LoVo (cell line): Measurements from ENCODE around the gene DNM1.

Experiments
- DNase-seq: peaks from one replicate; pipeline ENCODE4 v3.0.0-alpha.2; 2016; ENCODE audit warnings: low spot score

Gene DNM1

GRCh38 chr9:128203024-128203706 is at the start of gene DNM1:
TSS of gene DNM1 (plus strand) at chr9:128203379. CDS start at chr9:128203471, 92 bp downstream.
- peak; percentile 81 for DNase-seq

GRCh38 chr9:128153947-128154695 is 49.1 kb upstream of the DNM1 start:
- DNase-seq: no peak

- no peak for DNase-seq
Observed at GRCh38 chr9:128155736-128156500, 47.3 kb upstream of the DNM1 start.

DNA sequence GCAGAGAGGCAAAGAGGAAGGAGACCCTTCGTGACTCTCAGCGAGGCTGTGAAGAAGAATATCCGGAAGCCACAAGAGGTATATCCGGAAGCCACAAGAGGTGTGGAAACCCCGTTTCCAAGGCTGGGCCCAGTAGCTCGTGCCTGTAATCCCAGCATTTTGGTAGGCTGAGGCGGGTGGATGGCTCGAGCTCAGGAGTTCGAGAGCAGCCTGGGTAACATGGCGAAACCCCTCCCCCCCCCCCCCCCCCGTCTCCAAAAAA is 43.7 kb upstream of the DNM1 start:
- DNase-seq: peak; percentile 50

DNA sequence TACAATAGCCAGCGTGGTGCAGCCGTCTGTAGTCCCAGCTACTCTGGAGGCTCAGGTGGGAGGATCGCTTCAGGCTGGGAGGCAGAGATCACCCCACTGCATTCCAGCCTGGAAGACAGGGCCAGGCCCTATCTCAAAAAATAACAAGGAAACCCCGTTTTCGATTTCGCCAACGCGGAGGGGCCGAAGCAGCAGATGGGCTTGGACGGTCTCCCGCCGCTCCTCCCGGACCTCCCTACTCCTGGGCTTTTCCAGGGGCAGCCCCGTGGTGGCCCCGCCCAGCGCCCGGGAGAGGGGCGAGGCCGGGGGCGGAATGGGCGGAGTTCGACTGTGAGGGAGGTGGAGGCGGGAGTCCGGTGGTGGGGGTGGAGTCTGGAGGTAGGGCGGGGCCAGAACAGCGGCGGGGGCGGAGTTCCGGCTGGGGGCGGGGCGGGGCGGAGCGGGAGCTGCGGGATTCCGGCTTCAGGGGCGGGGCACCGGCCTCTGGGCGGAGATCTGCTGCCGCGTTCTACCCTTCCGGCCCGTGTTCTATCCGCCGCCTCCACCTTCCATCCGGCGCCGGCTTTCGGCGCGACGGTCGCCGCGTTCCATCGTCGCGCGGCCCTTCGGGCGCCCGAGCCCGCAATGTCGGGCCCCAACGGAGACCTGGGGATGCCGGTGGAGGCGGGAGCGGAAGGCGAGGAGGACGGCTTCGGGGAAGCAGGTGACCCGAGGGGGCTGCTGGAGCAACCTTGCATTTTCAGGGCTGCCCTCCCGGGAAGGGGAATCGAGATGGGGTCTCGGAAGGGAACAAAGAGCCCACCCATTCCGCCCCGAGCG is 43.2 kb upstream of the DNM1 start, which contains the start of gene BBLN:
Gene BBLN, plus strand, starts transcription at position 482 of the 819 bp plus-strand sequence. Its CDS starts 143 bp downstream, at position 625.
- peak; percentile 94 for DNase-seq

GRCh38 chr9:128160603-128160987 is 42.6 kb upstream of the DNM1 start:
- no peak for DNase-seq

DNA sequence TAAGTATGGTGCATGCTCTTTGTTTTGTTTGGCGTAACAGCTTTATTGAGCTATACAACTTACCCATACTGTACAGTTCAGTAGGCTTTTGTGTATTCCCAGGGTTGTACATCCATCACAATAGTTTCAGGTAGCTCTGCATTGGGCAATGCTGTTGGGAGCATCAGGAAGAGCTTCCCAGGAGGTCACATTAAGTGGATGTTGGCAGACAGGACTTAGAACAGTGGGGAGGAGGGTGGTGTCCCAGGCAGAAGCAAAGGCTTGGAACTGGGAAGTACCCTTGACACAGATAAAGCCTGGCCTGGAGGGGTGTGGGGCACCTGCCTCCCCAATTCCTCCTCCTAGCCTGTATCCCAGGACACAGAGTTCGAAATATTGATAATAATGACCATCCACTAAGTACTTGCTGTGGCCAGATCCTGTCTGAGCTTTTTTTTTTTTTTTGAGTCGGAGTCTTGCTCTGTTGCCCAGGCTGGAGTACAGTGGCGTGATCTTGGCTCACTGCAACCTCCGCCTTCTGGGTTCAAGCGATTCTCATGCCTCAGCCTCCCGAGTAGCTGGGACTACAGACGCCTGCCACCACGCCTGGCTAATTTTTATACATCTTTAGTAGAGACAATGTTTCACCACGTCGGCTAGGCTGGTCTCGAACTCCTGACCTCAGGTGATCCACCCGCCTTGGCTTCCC is 41.8 kb upstream of the DNM1 start:
- DNase-seq: no peak

DNA sequence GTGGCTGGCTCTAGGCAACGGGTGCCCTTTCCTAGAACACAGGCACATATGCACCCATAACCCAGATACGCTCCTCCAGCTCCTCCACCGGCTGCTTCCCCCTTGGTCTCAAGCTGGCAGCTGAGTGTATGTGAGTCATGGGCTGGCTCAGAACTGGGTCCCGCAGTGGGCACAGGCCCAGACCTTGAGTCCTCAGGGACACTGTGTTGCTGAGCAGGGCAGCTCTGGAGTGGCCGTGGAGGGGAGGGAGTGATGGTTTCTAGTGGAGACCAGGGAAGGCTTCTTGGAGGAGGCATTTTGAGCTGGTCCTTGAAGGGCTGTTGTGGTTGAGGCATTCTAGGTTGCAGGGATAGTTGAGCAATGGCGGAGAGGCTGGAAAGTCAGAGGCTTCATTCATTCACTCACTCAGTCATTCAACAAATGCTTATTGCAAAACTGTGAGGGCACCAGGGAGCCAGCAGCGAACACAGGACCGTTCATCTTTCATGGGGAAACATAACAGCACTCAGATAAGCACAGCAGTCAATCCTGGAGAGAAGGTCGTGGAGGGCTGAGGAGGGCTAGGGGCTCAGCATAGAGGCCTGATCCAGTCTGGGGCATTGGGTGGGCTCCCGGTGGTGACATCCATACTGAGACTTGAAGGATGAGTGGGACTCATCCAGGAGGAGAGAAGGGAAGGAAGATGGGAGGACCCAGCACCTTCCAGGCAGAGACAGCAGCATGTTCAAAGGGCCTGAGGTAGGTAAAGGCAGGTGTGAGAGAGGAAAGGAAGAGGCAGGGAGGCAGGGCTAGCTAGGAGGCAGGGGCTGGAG is 40.8 kb upstream of the DNM1 start:
- no peak for DNase-seq

- DNase-seq: no peak
Observed at GRCh38 chr9:128163027-128163515, 40.1 kb upstream of the DNM1 start.

GRCh38 chr9:128163523-128164306 is 39.5 kb upstream of the DNM1 start:
- DNase-seq: no peak

- no peak for DNase-seq
Observed at GRCh38 chr9:128164307-128164885, 38.8 kb upstream of the DNM1 start.

DNA sequence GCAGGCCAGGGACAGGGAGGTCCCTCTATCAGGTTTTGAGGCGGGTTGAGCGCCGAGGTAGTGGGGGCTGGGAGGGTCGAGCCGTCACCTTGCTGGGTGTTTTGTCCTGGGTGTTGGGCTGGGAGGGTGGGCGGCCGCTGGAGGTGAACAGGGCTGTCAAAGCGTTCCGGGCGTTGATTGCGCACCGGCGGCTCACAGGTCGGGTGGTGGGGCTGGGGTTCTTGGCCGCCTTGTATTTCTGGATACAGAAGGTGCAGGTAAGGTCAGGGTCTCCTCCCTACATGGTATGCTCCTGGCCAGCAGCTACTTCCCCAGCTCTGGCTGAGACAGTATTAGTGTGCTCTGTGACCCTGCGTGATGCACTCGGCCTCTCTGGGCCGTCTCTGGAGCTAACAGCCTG is 37.0 kb upstream of the DNM1 start:
- DNase-seq: no peak

GRCh38 chr9:128167209-128167608 is 36.0 kb upstream of the DNM1 start:
- DNase-seq: no peak

- DNase-seq: no peak
Observed at GRCh38 chr9:128168731-128169308, 34.4 kb upstream of the DNM1 start.

DNA sequence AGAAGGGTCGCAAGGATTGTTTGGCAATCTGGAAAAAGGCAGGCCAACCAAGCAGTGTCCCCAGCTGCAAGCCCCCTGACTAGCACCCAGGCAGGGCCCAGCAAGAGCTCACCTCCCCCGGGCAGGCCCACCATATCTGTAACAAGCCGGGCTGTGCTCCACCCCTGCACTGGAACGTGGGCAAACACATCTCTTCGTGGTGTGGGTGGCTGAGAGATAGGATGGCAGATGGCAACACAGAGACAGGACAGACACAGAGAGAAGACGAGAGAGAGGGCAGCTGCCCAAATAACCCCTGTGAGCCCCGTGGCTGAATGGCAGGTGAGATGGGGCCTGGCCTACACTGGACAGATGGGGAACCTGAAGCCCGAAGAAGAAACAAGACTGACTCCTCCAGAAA is 33.7 kb upstream of the DNM1 start:
- no peak for DNase-seq

GRCh38 chr9:128169925-128170324 is 33.3 kb upstream of the DNM1 start:
- DNase-seq: no peak

DNA sequence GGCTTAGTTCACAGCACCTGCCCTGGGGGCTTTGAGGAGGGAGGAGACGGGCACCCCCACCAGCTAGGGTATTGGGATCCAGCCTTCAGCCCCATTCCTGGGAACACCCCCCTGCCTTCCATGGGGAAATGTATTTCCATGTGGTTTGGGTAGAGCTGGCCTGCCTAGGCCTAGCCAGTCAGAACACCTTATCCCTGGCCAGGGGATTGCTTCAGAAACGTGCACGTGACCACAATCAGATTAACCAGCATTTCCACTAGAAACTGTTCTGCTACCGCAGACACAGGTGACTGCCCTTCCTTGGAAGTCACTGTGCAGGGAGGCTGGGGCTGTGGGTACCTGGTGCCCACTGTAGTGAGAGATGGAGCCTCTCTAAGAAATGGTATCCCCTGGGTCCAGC is 29.1 kb upstream of the DNM1 start:
- DNase-seq: no peak

- DNase-seq: no peak
Observed at GRCh38 chr9:128175102-128175563, 28.0 kb upstream of the DNM1 start.

DNA sequence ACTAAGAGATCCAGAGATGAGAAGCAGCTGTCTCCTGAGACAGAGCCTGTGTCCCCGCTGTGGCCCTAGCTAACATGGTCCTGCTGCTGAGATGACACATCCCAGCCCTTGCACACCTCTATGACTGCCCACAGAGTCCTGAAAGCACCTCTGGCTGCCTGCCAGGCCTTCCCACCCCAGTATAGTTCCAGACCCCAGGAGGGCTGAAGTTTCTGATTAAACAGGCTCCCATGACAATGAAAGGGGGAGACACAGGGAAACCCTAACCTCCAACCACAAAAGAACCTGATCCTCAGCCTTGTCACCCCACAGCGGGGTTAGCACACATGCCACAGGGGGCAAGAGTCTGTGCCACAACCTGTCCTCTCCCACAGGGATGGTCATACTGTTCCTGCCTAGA is 27.5 kb upstream of the DNM1 start:
- DNase-seq: no peak
